IMR-90 (cell line): Measurements from ENCODE around the gene SLC3A2. TPM values are rescaled to one million over a fixed set of nuclear protein-coding genes. Genes with fewer than 3 reads are reported as not detected.

Experiments used
- ATAC-seq: fragments of 200-7000 bp; cut with Tn5 transposase; 2 replicates; pipeline ENCODE4 v1.9.1; 2020; ENCODE audit warnings: low read depth, mild to moderate bottlenecking, moderate library complexity
- BruUV-seq: library from RNA; stranded (reverse); fragments of 400-500 nt; replicated peaks from 2 replicates; lab custom pipeline; 2021; lab: Mats Ljungman, UMichigan
- CTCF ChIA-PET: fragments of 300-600 bp; formaldehyde crosslinking; extraction: SDS; loops from one replicate; lab custom pipeline; 2021; ENCODE audit warnings: antibody characterized with exemption; lab: Yijun Ruan, JAX
- POLR2A ChIA-PET: fragments of 300-600 bp; sonication (Branson Sonifier 250); formaldehyde crosslinking; loops from one replicate; lab custom pipeline; 2022; ENCODE audit warnings: antibody characterized with exemption; ENCODE audit not compliant: unreplicated experiment; lab: Charles Lee
- DNase-seq: peaks from one replicate; pipeline ENCODE4 v3.0.0; 2013
- H2AFZ ChIP-seq: replicated peaks from 2 replicates; pipeline ENCODE3; 2013; ENCODE audit warnings: low read length, mild to moderate bottlenecking; ENCODE audit not compliant: poor library complexity
- H2AK5ac ChIP-seq: 2 replicates; pipeline ENCODE4 v1.6.1; 2013; ENCODE audit warnings: low read depth, low read length, inconsistent platforms
- H2AK9ac ChIP-seq: replicated peaks from 2 replicates; pipeline ENCODE3; 2013; ENCODE audit warnings: mild to moderate bottlenecking, low read depth, low read length, moderate library complexity; ENCODE audit not compliant: poor library complexity
- H2BK120ac ChIP-seq: 2 replicates; pipeline ENCODE4 v1.6.1; 2013; ENCODE audit warnings: low read depth, low read length, inconsistent platforms
- H2BK15ac ChIP-seq: 3 replicates; pipeline ENCODE4 v1.6.1; 2013; ENCODE audit warnings: low read depth, low read length, inconsistent platforms
- H2BK20ac ChIP-seq: 2 replicates; pipeline ENCODE4 v1.6.1; 2013; ENCODE audit warnings: low read depth, mild to moderate bottlenecking, inconsistent platforms, low read length, moderate library complexity
- H2BK5ac ChIP-seq: 2 replicates; pipeline ENCODE4 v1.6.1; 2013; ENCODE audit warnings: mild to moderate bottlenecking, low read depth, low read length, inconsistent platforms; ENCODE audit not compliant: poor library complexity, severe bottlenecking
- H3K14ac ChIP-seq: replicated peaks from 2 replicates; pipeline ENCODE4 v1.6.1; 2013; ENCODE audit warnings: low read depth, low read length, inconsistent platforms
- H3K18ac ChIP-seq: 2 replicates; pipeline ENCODE4 v1.6.1; 2013; ENCODE audit warnings: low read depth, low read length, control low read depth
- H3K23ac ChIP-seq: 2 replicates; pipeline ENCODE4 v1.6.1; 2013; ENCODE audit warnings: low read depth, low read length, inconsistent platforms
- H3K27ac ChIP-seq: 2 replicates; pipeline ENCODE4 v1.5.1; 2013; ENCODE audit warnings: mild to moderate bottlenecking, control low read depth, low read length; ENCODE audit not compliant: insufficient read depth
- H3K27me3 ChIP-seq: 2 replicates; pipeline ENCODE4 v1.6.1; 2013; ENCODE audit warnings: low read length; ENCODE audit not compliant: control insufficient read depth, insufficient read depth
- H3K36me3 ChIP-seq: 2 replicates; pipeline ENCODE4 v1.6.1; 2013; ENCODE audit warnings: low read length, mixed read lengths; ENCODE audit not compliant: control insufficient read depth, insufficient read depth
- H3K4ac ChIP-seq: 2 replicates; pipeline ENCODE4 v1.6.1; 2013; ENCODE audit warnings: low read depth, low read length, inconsistent platforms
- H3K4me1 ChIP-seq: 2 replicates; pipeline ENCODE4 v1.6.1; 2013; ENCODE audit warnings: low read length, mixed read lengths; ENCODE audit not compliant: control insufficient read depth, insufficient read depth
- H3K4me2 ChIP-seq: 2 replicates; pipeline ENCODE4 v1.6.1; 2013; ENCODE audit warnings: low read depth, mild to moderate bottlenecking, control low read depth, low read length, moderate library complexity
- H3K4me3 ChIP-seq: 2 replicates; pipeline ENCODE4 v1.5.1; 2013; ENCODE audit warnings: low read depth, mild to moderate bottlenecking, control low read depth, low read length, moderate library complexity; ENCODE audit not compliant: insufficient read depth
- H3K56ac ChIP-seq: 2 replicates; pipeline ENCODE4 v1.6.1; 2013; ENCODE audit warnings: low read length, inconsistent platforms; ENCODE audit not compliant: insufficient read depth; ENCODE audit errors: extremely low read depth
- H3K79me1 ChIP-seq, 2 experiments: 2 replicates each; pipeline ENCODE4 v1.6.1; 2013; ENCODE audit warnings: low read length in 2 of 2, inconsistent platforms in 1 of 2, low read depth in 1 of 2
- H3K9ac ChIP-seq: 2 replicates; pipeline ENCODE4 v1.6.1; 2013; ENCODE audit warnings: low read depth, low read length, control low read depth
- H3K9me1 ChIP-seq: 2 replicates; pipeline ENCODE4 v1.6.1; 2013; ENCODE audit warnings: low read length, inconsistent platforms; ENCODE audit not compliant: insufficient read depth
- H3K9me3 ChIP-seq: 2 replicates; pipeline ENCODE4 v1.6.1; 2013; ENCODE audit warnings: low read length; ENCODE audit not compliant: control insufficient read depth, insufficient read depth
- H4K20me1 ChIP-seq: 2 replicates; pipeline ENCODE4 v1.6.1; 2013; ENCODE audit warnings: low read length, inconsistent platforms; ENCODE audit not compliant: insufficient read depth
- H4K5ac ChIP-seq: 2 replicates; pipeline ENCODE4 v1.6.1; 2013; ENCODE audit warnings: mild to moderate bottlenecking, low read depth, low read length, control low read depth
- H4K8ac ChIP-seq, 2 experiments: 2 replicates each; pipeline ENCODE4 v1.6.1; 2013; ENCODE audit warnings: low read depth in 2 of 2, low read length in 2 of 2, control low read depth in 1 of 2, inconsistent platforms in 1 of 2
- H4K91ac ChIP-seq: 2 replicates; pipeline ENCODE4 v1.6.1; 2013; ENCODE audit warnings: low read depth, low read length, inconsistent platforms; ENCODE audit not compliant: insufficient read depth
- CEBPB ChIP-seq: IDR thresholded peaks from 2 replicates; pipeline ENCODE4 v1.6.1; 2012; ENCODE audit warnings: low read depth, low read length, improper control_type of control experiment
- CTCF ChIP-seq: conservative IDR thresholded peaks from 2 replicates; pipeline ENCODE4 v1.5.1; 2012; ENCODE audit warnings: mild to moderate bottlenecking, low read depth, low read length, improper control_type of control experiment
- MAZ ChIP-seq: IDR thresholded peaks from 2 replicates; pipeline ENCODE4 v1.6.1; 2012; ENCODE audit warnings: low read depth, mild to moderate bottlenecking, low read length, improper control_type of control experiment, moderate library complexity, borderline replicate concordance
- RAD21 ChIP-seq: IDR thresholded peaks from 2 replicates; pipeline ENCODE4 v1.6.1; 2012; ENCODE audit warnings: low read length, improper control_type of control experiment
- SMC3 ChIP-seq: fragments of 150-350 bp; IDR thresholded peaks from 2 replicates; pipeline ENCODE4 v1.6.1; 2016; ENCODE audit warnings: low read depth, mild to moderate bottlenecking, antibody characterized with exemption, low read length, moderate library complexity
- USF2 ChIP-seq: fragments of 150-350 bp; IDR thresholded peaks from 2 replicates; pipeline ENCODE4 v1.6.1; 2017; ENCODE audit warnings: mild to moderate bottlenecking, antibody characterized with exemption, low read length, low read depth
- WGBS, 2 experiments: methylation state at CpG; one replicate each; pipeline versions ENCODE4 v1.1.5 to v1.1.7; 2013; ENCODE audit warnings: missing lambda C conversion rate in 2 of 2; ENCODE audit not compliant: insufficient read length in 1 of 2; ENCODE audit errors: extremely low coverage in 2 of 2; 5-methylcytosine and 5-hydroxymethylcytosine counted together
- dilution Hi-C: fragments of 300-500 bp; cut with HindIII; formaldehyde crosslinking; loops from one replicate; pipeline ENCODE4 v1.14.3; 2018; ENCODE audit warnings: low sequenced_read_pairs; ENCODE audit not compliant: unreplicated experiment
- in situ Hi-C: fragments of 300-500 bp; cut with MboI; formaldehyde crosslinking; loops from 3 replicates; pipeline ENCODE4 v1.14.3; 2019; ENCODE audit warnings: low sequenced_read_pairs, inconsistent platforms, mixed read lengths
- intact Hi-C: fragments of 100-400 bp; cut with micrococcal nuclease; formaldehyde crosslinking; loops from 2 replicates; pipeline ENCODE4 v1.10.0; 2022
- polyA plus RNA-seq, 3 experiments: library from polyadenylated mRNA; depleted of rRNA; stranded (reverse); fragments of >200 nt; gene quantifications; 2 replicates each; pipeline ENCODE4 v1.2.3, GENCODE V29; 2012; ENCODE audit warnings: low replicate concordance in 1 of 3
- total RNA-seq: library from RNA; depleted of rRNA; stranded (reverse); fragments of >200 nt; gene quantifications from 2 replicates; pipeline ENCODE4 v1.2.3, GENCODE V29; 2012

The SLC3A2 gene
- total and polyA plus RNA-seq, 2 of the 4 experiments (the other 2 are of a cell fraction): 140 to 239 TPM

- in situ Hi-C loops (loop anchor here (25.0 kb wide), 1 partner anchor 779 kb away; the partner anchor contains the start of gene ATL3), intact Hi-C loops (loop anchor here (5.0 kb wide), 1 partner anchor 96 kb away; the partner anchor contains the start of gene TMEM179B), dilution Hi-C loops (no loop called here)
- peak overlapping the region; percentile 96 for H2BK5ac ChIP-seq
- H3K27ac ChIP-seq: peak overlapping the region; percentile 98
- H3K4me2 ChIP-seq: peak overlapping the region; percentile 98
- H3K4ac ChIP-seq: peak overlapping the region; percentile 100
- H2BK20ac ChIP-seq: no peak overlapping the region
- H4K20me1 ChIP-seq: peaks cover 61% of the 10 kb centered on the region
- H3K23ac ChIP-seq: peak overlapping the region; percentile 79
- DNase-seq (no peak), ATAC-seq (no peak)
- peak overlapping the region; percentile 76 for H4K5ac ChIP-seq
- no peaks in the 10 kb centered on the region for H3K27me3 ChIP-seq
- H3K9me1 ChIP-seq: peaks cover 10% of the 10 kb centered on the region; the same call in 1 of the 2 replicates
- peak overlapping the region; percentile 41 for H2BK120ac ChIP-seq
- H3K14ac ChIP-seq: peak overlapping the region; percentile 100
- ChIA-PET POLR2A (interaction anchor here (0.5 to 0.6 kb wide), 2 partner anchors 139 to 264 kb away, joined by 3 to 4 read pairs; no protein-coding TSS in a partner anchor), CTCF (no interaction called here)
- no CpG with 5 or more reads among the region's 5 CpGs for WGBS, 2 experiments
- BruUV-seq: no TSS peak
- H3K79me1 ChIP-seq: peaks cover 27 to 78% of the 10 kb centered on the region in 2 experiments
- peaks cover 56% of the 10 kb centered on the region for H3K36me3 ChIP-seq
- peak overlapping the region; percentile 100 for H4K91ac ChIP-seq
- peak overlapping the region; percentile 45 for H3K18ac ChIP-seq
- peak overlapping the region; percentile 21 to 96; a peak in 2 of 4 replicates for H4K8ac ChIP-seq
- H3K9me3 ChIP-seq: no peaks in the 10 kb centered on the region
- H2AK5ac ChIP-seq: peak overlapping the region; percentile 90; the same call in 1 of the 2 replicates
- H2AFZ ChIP-seq: no peak overlapping the region
- H3K4me3 ChIP-seq: peak overlapping the region; percentile 92
- H3K4me1 ChIP-seq: peaks cover 29% of the 10 kb centered on the region
- peak overlapping the region; percentile 100; the same call in 1 of the 2 replicates for H3K56ac ChIP-seq
- peak overlapping the region; percentile 100 for H3K9ac ChIP-seq
- 0 out of 3 replicates have a peak overlapping the region, but pooled peaks have one; percentile 5 for H2BK15ac ChIP-seq
- no peak for TF ChIP-seq MAZ
- no peak for TF ChIP-seq RAD21
- no peak for TF ChIP-seq SMC3
- TF ChIP-seq CEBPB: no peak
- no peak for TF ChIP-seq CTCF
- no peak for TF ChIP-seq USF2
- peak overlapping the region; percentile 56 for H2AK9ac ChIP-seq
These were observed 2.2 kb downstream of the SLC3A2 start for GRCh38 chr11:62882788-62883501.
